HCT116 (cell line): ENCODE measurements around the gene CPTP. TPM values are rescaled to one million over a fixed set of nuclear protein-coding genes. Genes with fewer than 3 reads are reported as not detected.

ENCODE experiments used
- ATAC-seq: fragments of 200-7000 bp; cut with Tn5 transposase; 2 replicates; pipeline ENCODE4 v1.9.1; 2020; ENCODE audit warnings: mild to moderate bottlenecking, moderate library complexity
- BruUV-seq: library from RNA; stranded (reverse); fragments of 400-500 nt; replicated peaks from 2 replicates; lab custom pipeline; 2021; lab: Mats Ljungman, UMichigan
- CTCF ChIA-PET: fragments of 300-600 bp; sonication (Branson Sonifier 250); formaldehyde crosslinking; loops from one replicate; lab custom pipeline; 2021; ENCODE audit warnings: antibody characterized with exemption; lab: Charles Lee
- POLR2A ChIA-PET: fragments of 300-600, 350-600 bp; sonication (Branson Sonifier 250); formaldehyde crosslinking; loops from one replicate; lab custom pipeline; 2021; ENCODE audit warnings: antibody characterized with exemption; lab: Charles Lee
- RAD21 ChIA-PET, 2 experiments: fragments of 300-600 bp; sonication (Branson Sonifier 250); formaldehyde crosslinking; loops; one replicate each; lab custom pipeline; 2023; ENCODE audit warnings: low total read pairs in 2 of 2; ENCODE audit not compliant: uncharacterized antibody in 2 of 2, unreplicated experiment in 2 of 2, low non-redundant PET in 1 of 2; lab: Charles Lee
- DNase-seq: peaks from one replicate; pipeline ENCODE4 v3.0.0-alpha.2; 2010; ENCODE audit warnings: low read depth, low spot score
- H2AFZ ChIP-seq: fragments of 200-600 bp; shearing (Covaris generic), sonication (generic); 2 replicates; pipeline ENCODE4 v1.6.1; 2017; ENCODE audit warnings: low read depth, mixed run types, mixed read lengths, antibody characterized with exemption, low read length; ENCODE audit not compliant: poor library complexity, severe bottlenecking
- H3K27ac ChIP-seq: 2 replicates; pipeline ENCODE4 v1.5.1; 2012; ENCODE audit warnings: low read depth, low read length
- H3K27me3 ChIP-seq: fragments of 200-600 bp; sonication (generic); 2 replicates; pipeline ENCODE4 v1.6.1; 2016; ENCODE audit warnings: mixed run types, low read length, mixed read lengths; ENCODE audit not compliant: insufficient read depth
- H3K36me3 ChIP-seq, 2 experiments: fragments of 200-500 bp in 1 of 2; fragments of 200-600 bp in 1 of 2; sonication (Bioruptor generic) in 1 of 2; sonication (generic) in 1 of 2; 2 replicates each; pipeline versions ENCODE4 v1.5.1 to v1.6.1; 2014 to 2016; ENCODE audit warnings: low read length in 2 of 2, inconsistent platforms in 1 of 2, mixed read lengths in 1 of 2, mixed run types in 1 of 2; ENCODE audit not compliant: insufficient read depth in 2 of 2, control insufficient read depth in 1 of 2
- H3K4me1 ChIP-seq, 2 experiments: fragments of 200-600 bp in 1 of 2; sonication (generic) in 1 of 2; 2 replicates each; pipeline versions ENCODE4 v1.5.1 to v1.6.1; 2012 to 2017; ENCODE audit warnings: low read length in 2 of 2, inconsistent platforms in 1 of 2, mild to moderate bottlenecking in 1 of 2, mixed read lengths in 1 of 2, mixed run types in 1 of 2, moderate library complexity in 1 of 2; ENCODE audit not compliant: insufficient read depth in 2 of 2, control insufficient read depth in 1 of 2
- H3K4me2 ChIP-seq: fragments of 200-600 bp; sonication (generic); 2 replicates; pipeline ENCODE4 v1.6.1; 2017; ENCODE audit warnings: mixed run types, low read length, mixed read lengths
- H3K4me3 ChIP-seq, 2 experiments: fragments of 200-600 bp in 1 of 2; sonication (generic) in 1 of 2; replicated peaks in 1 of 2; 2 replicates each; pipeline ENCODE4 v1.5.1; 2011 to 2016; ENCODE audit warnings: low read length in 2 of 2, control low read depth in 1 of 2, low read depth in 1 of 2, mild to moderate bottlenecking in 1 of 2, mixed read lengths in 1 of 2, mixed run types in 1 of 2
- H3K79me2 ChIP-seq: fragments of 200-600 bp; sonication (generic); 2 replicates; pipeline ENCODE4 v1.6.1; 2017; ENCODE audit warnings: mild to moderate bottlenecking, mixed run types, low read length, moderate library complexity, mixed read lengths; ENCODE audit not compliant: insufficient read depth
- H3K9ac ChIP-seq: fragments of 200-600 bp; sonication (generic); 2 replicates; pipeline ENCODE4 v1.6.1; 2016; ENCODE audit warnings: low read length, mixed read lengths
- H3K9me2 ChIP-seq: fragments of 200-600 bp; sonication (generic), shearing (Covaris generic); 2 replicates; pipeline ENCODE4 v1.6.1; 2017; ENCODE audit warnings: mixed run types, mild to moderate bottlenecking, moderate library complexity; ENCODE audit not compliant: insufficient read depth
- H3K9me3 ChIP-seq, 2 experiments: fragments of 200-500 bp in 1 of 2; fragments of 200-600 bp in 1 of 2; sonication (Bioruptor generic) in 1 of 2; sonication (generic) in 1 of 2; 2 replicates each; pipeline ENCODE4 v1.6.1; 2014 to 2017; ENCODE audit warnings: low read length in 2 of 2, mixed read lengths in 2 of 2, inconsistent platforms in 1 of 2, low read depth in 1 of 2, mild to moderate bottlenecking in 1 of 2, mixed run types in 1 of 2, moderate library complexity in 1 of 2; ENCODE audit not compliant: control insufficient read depth in 1 of 2, insufficient read depth in 1 of 2
- H4K20me1 ChIP-seq: fragments of 200-600 bp; sonication (generic), shearing (Covaris generic); 2 replicates; pipeline ENCODE4 v1.6.1; 2017; ENCODE audit warnings: mixed run types, mild to moderate bottlenecking, moderate library complexity; ENCODE audit not compliant: insufficient read depth
- CEBPB ChIP-seq: IDR thresholded peaks from 2 replicates; pipeline ENCODE4 v1.6.1; 2012; ENCODE audit warnings: low read depth
- EZH2 ChIP-seq: fragments of 200-600 bp; sonication (generic); IDR thresholded peaks from 2 replicates; pipeline ENCODE4 v1.6.1; 2017; ENCODE audit warnings: antibody characterized with exemption, mixed run types
- EZH2phosphoT487 ChIP-seq: fragments of 200-600 bp; IDR thresholded peaks from 2 replicates; pipeline ENCODE4 v1.6.1; 2018; ENCODE audit warnings: antibody characterized with exemption, borderline replicate concordance
- FOSL1 ChIP-seq: IDR thresholded peaks from 2 replicates; pipeline ENCODE4 v1.6.1; 2012; ENCODE audit warnings: low read depth
- JUND ChIP-seq: IDR thresholded peaks from 2 replicates; pipeline ENCODE4 v1.6.1; 2012
- POLR2AphosphoS5 ChIP-seq: IDR thresholded peaks from 2 replicates; pipeline ENCODE4 v1.6.1; 2011; ENCODE audit warnings: mild to moderate bottlenecking, low read depth, low read length, moderate library complexity
- SIN3A ChIP-seq: IDR thresholded peaks from 2 replicates; pipeline ENCODE4 v1.6.1; 2012; ENCODE audit warnings: low read depth
- TCF7L2 ChIP-seq: IDR thresholded peaks from 2 replicates; pipeline ENCODE4 v1.7.0; 2011; ENCODE audit warnings: borderline replicate concordance, inconsistent platforms; ENCODE audit not compliant: insufficient read depth, insufficient read length; ENCODE audit errors: extremely low read depth
- intact Hi-C: fragments of 100-400 bp; cut with micrococcal nuclease; formaldehyde crosslinking; loops from 2 replicates; pipeline ENCODE4 v1.10.0; 2022
- total RNA-seq: library from RNA; stranded (reverse); gene quantifications from one replicate; pipeline ENCODE4 v1.2.1, GENCODE V29; 2021; ENCODE audit not compliant: unreplicated experiment
- TF ChIP-seq, protein P1 (sequence below): IDR thresholded peaks from 2 replicates; pipeline ENCODE4 v1.6.1; 2012
- TF ChIP-seq, protein P2 (sequence below): IDR thresholded peaks from 2 replicates; pipeline ENCODE4 v1.6.1; 2012; ENCODE audit warnings: low read depth

Gene CPTP
- total RNA-seq, 1 experiment from 2014 or later, result 16.3 TPM

DNA sequence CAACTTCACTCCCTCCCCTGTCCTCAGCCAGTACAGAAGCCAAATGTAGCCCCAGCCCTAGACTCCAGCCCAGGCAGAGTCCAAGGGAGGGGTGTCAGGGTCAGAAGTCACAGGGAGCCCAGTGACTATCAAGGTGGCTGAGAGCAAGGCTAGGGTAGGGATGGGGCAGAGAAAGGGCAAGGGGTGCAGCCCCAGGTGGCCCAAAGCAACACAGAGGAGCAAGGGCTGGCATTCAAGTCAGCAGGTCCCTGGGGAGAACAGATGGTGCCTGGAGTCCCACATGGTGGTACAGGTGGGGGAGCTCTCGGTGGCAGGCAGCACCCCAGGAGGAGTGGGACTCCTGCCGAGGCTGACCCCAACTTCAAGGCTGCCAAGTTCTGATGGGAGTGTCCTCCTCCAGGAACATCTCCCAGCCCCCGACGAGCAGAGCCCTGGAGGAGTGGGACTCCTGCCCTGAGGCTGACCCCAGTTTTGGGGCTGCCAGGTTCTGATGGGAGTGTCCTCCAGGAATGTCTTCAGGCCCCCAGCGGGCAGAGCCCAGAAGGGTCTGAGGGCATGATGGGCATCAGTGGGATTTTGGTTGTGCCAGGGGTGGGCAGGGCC, 28.3 kb downstream of the CPTP start:
- ChIA-PET CTCF (no interaction called here), POLR2A (no interaction called here), RAD21 (no interaction called here)
- Histone ChIP-seq H3K79me2 (peaks cover 10% of the 10 kb centered on the region), H3K27me3 (no peaks in the 10 kb centered on the region), H3K4me1 (peaks cover 10 to 41% of the 10 kb centered on the region in 2 experiments), H3K4me3 (no peak overlapping the region), H3K36me3 (no peaks in the 10 kb centered on the region), H3K27ac (no peak overlapping the region), H3K9me3 (no peaks in the 10 kb centered on the region), H3K9me2 (no peaks in the 10 kb centered on the region), H3K9ac (no peak overlapping the region), H3K4me2 (peak overlapping the region; percentile 40), H4K20me1 (no peaks in the 10 kb centered on the region), H2AFZ (no peak overlapping the region)
- no TSS peak for BruUV-seq
- intact Hi-C loops, result no loop called here
- TF ChIP-seq POLR2AphosphoS5, result no peak
- TF ChIP-seq SIN3A, result no peak
- no peak for TF ChIP-seq EZH2phosphoT487
- no peak for TF ChIP-seq JUND
- TF ChIP-seq EZH2, result no peak
- no peak for TF ChIP-seq CEBPB
- TF ChIP-seq, protein P1, sequence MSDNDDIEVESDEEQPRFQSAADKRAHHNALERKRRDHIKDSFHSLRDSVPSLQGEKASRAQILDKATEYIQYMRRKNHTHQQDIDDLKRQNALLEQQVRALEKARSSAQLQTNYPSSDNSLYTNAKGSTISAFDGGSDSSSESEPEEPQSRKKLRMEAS, result no peak
- TF ChIP-seq, protein P2, sequence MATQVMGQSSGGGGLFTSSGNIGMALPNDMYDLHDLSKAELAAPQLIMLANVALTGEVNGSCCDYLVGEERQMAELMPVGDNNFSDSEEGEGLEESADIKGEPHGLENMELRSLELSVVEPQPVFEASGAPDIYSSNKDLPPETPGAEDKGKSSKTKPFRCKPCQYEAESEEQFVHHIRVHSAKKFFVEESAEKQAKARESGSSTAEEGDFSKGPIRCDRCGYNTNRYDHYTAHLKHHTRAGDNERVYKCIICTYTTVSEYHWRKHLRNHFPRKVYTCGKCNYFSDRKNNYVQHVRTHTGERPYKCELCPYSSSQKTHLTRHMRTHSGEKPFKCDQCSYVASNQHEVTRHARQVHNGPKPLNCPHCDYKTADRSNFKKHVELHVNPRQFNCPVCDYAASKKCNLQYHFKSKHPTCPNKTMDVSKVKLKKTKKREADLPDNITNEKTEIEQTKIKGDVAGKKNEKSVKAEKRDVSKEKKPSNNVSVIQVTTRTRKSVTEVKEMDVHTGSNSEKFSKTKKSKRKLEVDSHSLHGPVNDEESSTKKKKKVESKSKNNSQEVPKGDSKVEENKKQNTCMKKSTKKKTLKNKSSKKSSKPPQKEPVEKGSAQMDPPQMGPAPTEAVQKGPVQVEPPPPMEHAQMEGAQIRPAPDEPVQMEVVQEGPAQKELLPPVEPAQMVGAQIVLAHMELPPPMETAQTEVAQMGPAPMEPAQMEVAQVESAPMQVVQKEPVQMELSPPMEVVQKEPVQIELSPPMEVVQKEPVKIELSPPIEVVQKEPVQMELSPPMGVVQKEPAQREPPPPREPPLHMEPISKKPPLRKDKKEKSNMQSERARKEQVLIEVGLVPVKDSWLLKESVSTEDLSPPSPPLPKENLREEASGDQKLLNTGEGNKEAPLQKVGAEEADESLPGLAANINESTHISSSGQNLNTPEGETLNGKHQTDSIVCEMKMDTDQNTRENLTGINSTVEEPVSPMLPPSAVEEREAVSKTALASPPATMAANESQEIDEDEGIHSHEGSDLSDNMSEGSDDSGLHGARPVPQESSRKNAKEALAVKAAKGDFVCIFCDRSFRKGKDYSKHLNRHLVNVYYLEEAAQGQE, result no peak
- TF ChIP-seq FOSL1, result no peak
- TF ChIP-seq TCF7L2, result no peak
- ATAC-seq (no peak), DNase-seq (no peak)
